AG04450 (cell line): Measurements from ENCODE around the gene GK2. TPM values are rescaled to one million over a fixed set of nuclear protein-coding genes. Genes with fewer than 3 reads are reported as not detected.

Experiments used
- CTCF ChIA-PET: fragments of 300-600, 350-600 bp; formaldehyde crosslinking; extraction: SDS; loops from one replicate; lab custom pipeline; 2022; ENCODE audit warnings: antibody characterized with exemption, inconsistent platforms; lab: Charles Lee
- POLR2A ChIA-PET: fragments of 350-600 bp; formaldehyde crosslinking; extraction: SDS; loops from one replicate; lab custom pipeline; 2021; ENCODE audit warnings: antibody characterized with exemption, inconsistent platforms; lab: Yijun Ruan, JAX
- DNase-seq: peaks from one replicate; pipeline ENCODE4 v3.0.0-alpha.2; 2011; ENCODE audit warnings: low read depth, low spot score
- H3K27ac ChIP-seq: one replicate; pipeline ENCODE4 v1.5.1; 2012; ENCODE audit warnings: low read depth, low read length, control low read depth
- H3K27me3 ChIP-seq: one replicate; pipeline ENCODE4 v1.6.0; 2012; ENCODE audit warnings: low read length; ENCODE audit not compliant: control insufficient read depth, insufficient read depth
- H3K4me3 ChIP-seq: 2 replicates; pipeline ENCODE4 v1.5.1; 2011; ENCODE audit warnings: mild to moderate bottlenecking, low read depth, low read length, control low read depth
- H3K9me3 ChIP-seq: 2 replicates; pipeline ENCODE4 v1.5.1; 2012; ENCODE audit warnings: low read length; ENCODE audit not compliant: control insufficient read depth, insufficient read depth
- polyA plus RNA-seq: library from polyadenylated mRNA; depleted of rRNA; stranded (reverse); fragments of >200 nt; gene quantifications from 2 replicates; pipeline ENCODE4 v1.2.3, GENCODE V29; 2011
- TF ChIP-seq, protein P1 (sequence below): IDR thresholded peaks from 2 replicates; pipeline ENCODE4 v1.5.1; 2011; ENCODE audit warnings: low read depth, low read length, control low read depth, inconsistent platforms

The GK2 gene
- polyA plus RNA-seq, 1 experiment = not detected

DNA sequence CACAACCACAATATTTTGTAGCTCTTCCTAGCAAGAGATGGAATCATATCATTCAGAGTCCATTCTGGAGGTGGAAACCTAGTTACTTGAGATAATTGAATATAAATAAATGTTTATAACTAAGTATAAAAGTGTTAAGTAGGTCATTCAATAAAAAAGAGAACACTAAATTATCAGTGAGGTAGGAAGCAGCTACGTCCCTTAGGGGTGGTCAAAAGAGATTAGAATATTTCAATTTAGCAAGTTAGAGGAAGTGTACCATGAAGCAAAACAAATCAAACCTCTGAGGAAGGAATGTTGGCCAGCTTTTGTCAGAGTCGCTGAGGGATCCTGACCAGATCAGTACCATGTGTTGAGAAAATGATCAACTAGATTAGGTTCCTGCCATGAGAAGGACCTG lies 38.0 kb downstream of the GK2 start:
- no peak overlapping the region for H3K4me3 ChIP-seq
- no peak overlapping the region for H3K27ac ChIP-seq
- no peak for DNase-seq
- H3K27me3 ChIP-seq = no peaks in the 10 kb centered on the region
- H3K9me3 ChIP-seq = no peaks in the 10 kb centered on the region
- POLR2A ChIA-PET = no interaction called here
- CTCF ChIA-PET = no interaction called here
- TF ChIP-seq, protein P1, sequence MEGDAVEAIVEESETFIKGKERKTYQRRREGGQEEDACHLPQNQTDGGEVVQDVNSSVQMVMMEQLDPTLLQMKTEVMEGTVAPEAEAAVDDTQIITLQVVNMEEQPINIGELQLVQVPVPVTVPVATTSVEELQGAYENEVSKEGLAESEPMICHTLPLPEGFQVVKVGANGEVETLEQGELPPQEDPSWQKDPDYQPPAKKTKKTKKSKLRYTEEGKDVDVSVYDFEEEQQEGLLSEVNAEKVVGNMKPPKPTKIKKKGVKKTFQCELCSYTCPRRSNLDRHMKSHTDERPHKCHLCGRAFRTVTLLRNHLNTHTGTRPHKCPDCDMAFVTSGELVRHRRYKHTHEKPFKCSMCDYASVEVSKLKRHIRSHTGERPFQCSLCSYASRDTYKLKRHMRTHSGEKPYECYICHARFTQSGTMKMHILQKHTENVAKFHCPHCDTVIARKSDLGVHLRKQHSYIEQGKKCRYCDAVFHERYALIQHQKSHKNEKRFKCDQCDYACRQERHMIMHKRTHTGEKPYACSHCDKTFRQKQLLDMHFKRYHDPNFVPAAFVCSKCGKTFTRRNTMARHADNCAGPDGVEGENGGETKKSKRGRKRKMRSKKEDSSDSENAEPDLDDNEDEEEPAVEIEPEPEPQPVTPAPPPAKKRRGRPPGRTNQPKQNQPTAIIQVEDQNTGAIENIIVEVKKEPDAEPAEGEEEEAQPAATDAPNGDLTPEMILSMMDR = no peak

DNA sequence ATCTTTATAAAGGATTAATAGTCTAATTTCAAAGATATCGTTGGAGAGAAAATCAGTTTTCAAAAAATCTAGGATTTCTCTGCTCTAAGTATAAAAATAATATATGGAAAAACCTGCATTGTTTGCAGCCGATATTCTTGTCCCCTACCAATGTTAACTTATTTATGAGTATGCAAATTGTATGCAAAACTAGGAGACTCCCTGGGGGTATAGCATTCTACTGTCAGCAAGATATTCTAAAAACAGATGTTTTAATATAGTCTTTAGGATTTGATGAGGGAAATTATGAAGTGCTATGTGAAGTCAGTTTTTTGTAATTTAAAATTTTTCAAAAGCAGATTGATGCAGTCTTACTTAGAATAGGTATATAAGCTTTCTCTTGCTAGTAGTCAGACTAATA lies 40.9 kb downstream of the GK2 start:
- H3K4me3 ChIP-seq = no peak overlapping the region
- no peak overlapping the region for H3K27ac ChIP-seq
- TF ChIP-seq, protein P1 = no peak
- no peak for DNase-seq
- ChIA-PET CTCF (no interaction called here), POLR2A (no interaction called here)
- no peaks in the 10 kb centered on the region for H3K9me3 ChIP-seq
- no peaks in the 10 kb centered on the region for H3K27me3 ChIP-seq

DNA sequence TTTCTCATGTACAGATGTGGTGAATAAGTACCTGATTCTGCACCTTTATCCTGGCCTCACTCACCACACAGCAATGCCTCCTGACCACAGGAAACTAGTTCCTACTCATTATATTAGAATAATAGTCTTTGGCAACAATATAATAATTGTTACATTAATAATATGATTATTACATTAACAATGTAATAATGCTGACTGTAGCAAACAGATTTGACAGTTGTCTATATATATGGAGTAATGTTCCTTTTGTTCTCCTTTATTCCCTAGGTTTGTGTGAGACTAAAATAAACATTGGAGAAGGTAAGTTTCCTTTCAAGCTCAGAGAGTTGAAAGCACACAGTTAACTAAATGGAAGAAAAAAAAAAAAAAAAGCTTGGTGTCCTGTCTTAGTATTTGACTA lies 41.6 kb downstream of the GK2 start:
- no peak for DNase-seq
- Histone ChIP-seq H3K9me3 (no peaks in the 10 kb centered on the region), H3K27me3 (no peaks in the 10 kb centered on the region), H3K4me3 (no peak overlapping the region), H3K27ac (no peak overlapping the region)
- POLR2A ChIA-PET = no interaction called here
- TF ChIP-seq, protein P1 = no peak
- CTCF ChIA-PET = no interaction called here

DNA sequence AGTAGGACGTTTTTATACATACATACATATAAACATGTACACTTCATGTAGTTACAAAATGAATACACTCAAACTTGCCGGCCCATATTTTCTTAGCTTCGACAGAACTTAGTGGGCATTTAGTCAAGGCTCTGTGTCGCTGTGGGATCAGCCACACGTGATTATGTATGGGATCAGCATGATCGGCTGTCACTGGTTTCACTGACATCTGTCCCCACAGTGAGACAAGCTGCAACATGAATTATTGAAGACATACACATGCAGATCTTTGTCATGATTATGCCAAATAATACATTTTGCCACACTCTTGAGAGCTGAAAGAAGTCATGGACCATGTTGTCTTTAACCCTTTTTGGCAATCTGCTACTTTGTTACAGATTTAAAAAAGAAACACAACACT lies 44.0 kb downstream of the GK2 start:
- H3K4me3 ChIP-seq = no peak overlapping the region
- POLR2A ChIA-PET = no interaction called here
- H3K27me3 ChIP-seq = no peaks in the 10 kb centered on the region
- no peaks in the 10 kb centered on the region for H3K9me3 ChIP-seq
- CTCF ChIA-PET = no interaction called here
- no peak for DNase-seq
- TF ChIP-seq, protein P1 = no peak
- H3K27ac ChIP-seq = no peak overlapping the region

DNA sequence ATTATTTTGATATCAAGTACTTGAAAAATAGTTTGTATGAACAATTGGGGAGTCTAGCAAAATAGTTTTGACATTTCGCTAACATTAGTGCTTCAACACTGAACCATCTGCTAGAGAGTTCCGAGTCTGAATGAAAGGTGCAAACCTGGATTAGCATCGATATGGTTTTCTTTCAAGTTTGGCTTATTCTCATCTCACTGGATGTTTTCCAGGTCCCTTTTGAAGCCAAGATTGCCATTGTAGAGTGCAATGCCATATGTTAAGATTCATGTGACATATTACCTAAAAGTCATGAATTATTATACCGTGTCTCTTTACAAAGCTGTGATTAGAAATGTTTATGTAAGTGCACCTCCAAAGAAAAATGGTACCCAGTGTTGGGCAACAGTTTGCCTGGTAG lies 45.4 kb downstream of the GK2 start:
- TF ChIP-seq, protein P1 = no peak
- H3K4me3 ChIP-seq = no peak overlapping the region
- POLR2A ChIA-PET = no interaction called here
- no peak overlapping the region for H3K27ac ChIP-seq
- no peak for DNase-seq
- H3K27me3 ChIP-seq = no peaks in the 10 kb centered on the region
- H3K9me3 ChIP-seq = no peaks in the 10 kb centered on the region
- CTCF ChIA-PET = no interaction called here
